A673 (cell line): ENCODE results near the gene UBL5. TPM values are rescaled to one million over a fixed set of nuclear protein-coding genes. Genes with fewer than 3 reads are reported as not detected.

ENCODE experiments used
- BruUV-seq: library from RNA; stranded (reverse); fragments of 400-500 nt; replicated peaks from 2 replicates; lab custom pipeline; 2021; lab: Mats Ljungman, UMichigan
- CTCF ChIA-PET: fragments of 300-600 bp; sonication (Branson Sonifier 250); formaldehyde crosslinking; loops from one replicate; lab custom pipeline; 2022; ENCODE audit warnings: antibody characterized with exemption; lab: Charles Lee
- POLR2A ChIA-PET: fragments of 300-600 bp; sonication (Branson Sonifier 250); formaldehyde crosslinking; loops from one replicate; lab custom pipeline; 2022; ENCODE audit warnings: antibody characterized with exemption; ENCODE audit not compliant: low non-redundant PET; lab: Charles Lee
- DNase-seq: peaks from one replicate; pipeline ENCODE4 v3.0.0-alpha.2; 2015; ENCODE audit warnings: low spot score
- H3K27ac ChIP-seq: fragments of 200-600 bp; sonication (generic); 2 replicates; pipeline ENCODE4 v1.5.1; 2016; ENCODE audit warnings: mixed run types, low read depth, mild to moderate bottlenecking, mixed read lengths, antibody characterized with exemption, low read length; ENCODE audit not compliant: poor library complexity, severe bottlenecking
- H3K27me3 ChIP-seq: fragments of 200-600 bp; sonication (generic); replicated peaks from 2 replicates; pipeline ENCODE4 v1.6.1; 2017; ENCODE audit warnings: mixed run types, low read depth, mild to moderate bottlenecking, mixed read lengths, antibody characterized with exemption, low read length; ENCODE audit not compliant: insufficient read depth, poor library complexity
- H3K36me3 ChIP-seq: fragments of 200-600 bp; sonication (generic); 2 replicates; pipeline ENCODE4 v1.6.1; 2016; ENCODE audit warnings: mixed run types, mild to moderate bottlenecking, mixed read lengths, antibody characterized with exemption, low read length; ENCODE audit not compliant: insufficient read depth, poor library complexity, severe bottlenecking
- H3K4me1 ChIP-seq: fragments of 200-600 bp; sonication (generic); 2 replicates; pipeline ENCODE4 v1.6.1; 2017; ENCODE audit warnings: mixed run types, mild to moderate bottlenecking, mixed read lengths, antibody characterized with exemption, low read length; ENCODE audit not compliant: insufficient read depth, poor library complexity, severe bottlenecking
- H3K4me3 ChIP-seq: fragments of 200-600 bp; sonication (generic); 2 replicates; pipeline ENCODE4 v1.5.1; 2016; ENCODE audit warnings: low read depth, mixed run types, mild to moderate bottlenecking, mixed read lengths, low read length; ENCODE audit not compliant: poor library complexity, severe bottlenecking
- H3K9me3 ChIP-seq: fragments of 200-600 bp; sonication (generic); 2 replicates; pipeline ENCODE4 v1.6.1; 2016; ENCODE audit warnings: mixed run types, low read depth, mild to moderate bottlenecking, mixed read lengths, antibody characterized with exemption, low read length; ENCODE audit not compliant: poor library complexity, severe bottlenecking
- CTCF ChIP-seq: fragments of 300-800, 200-600 bp; sonication (generic); conservative IDR thresholded peaks from 2 replicates; pipeline ENCODE4 v1.5.1; 2017; ENCODE audit warnings: low read depth, mild to moderate bottlenecking, antibody characterized with exemption, low read length, moderate library complexity, mixed read lengths
- EZH2 ChIP-seq: fragments of 200-600 bp; sonication (generic); IDR thresholded peaks from 2 replicates; pipeline ENCODE4 v1.6.1; 2017; ENCODE audit warnings: borderline replicate concordance, low read depth, mild to moderate bottlenecking, mixed read lengths, antibody characterized with exemption, low read length; ENCODE audit not compliant: poor library complexity, severe bottlenecking
- intact Hi-C: fragments of 100-400 bp; cut with micrococcal nuclease; formaldehyde crosslinking; loops from one replicate; pipeline ENCODE4 v1.10.0; 2022; ENCODE audit not compliant: unreplicated experiment
- total RNA-seq: library from RNA; stranded (reverse); gene quantifications from 2 replicates; pipeline ENCODE4 v1.2.3, GENCODE V29; 2021

The UBL5 gene
- total RNA-seq, 1 experiment from 2014 or later: 383 TPM

GRCh38 chr19:9862938-9863337 lies 35.2 kb downstream of the UBL5 start:
- Histone ChIP-seq H3K27ac (no peak overlapping the region), H3K4me1 (peaks cover 22% of the 10 kb centered on the region), H3K36me3 (no peaks in the 10 kb centered on the region), H3K4me3 (no peak overlapping the region), H3K9me3 (no peaks in the 10 kb centered on the region), H3K27me3 (no peaks in the 10 kb centered on the region)
- no peak for DNase-seq
- BruUV-seq: no TSS peak
- ChIA-PET POLR2A (interaction anchor here (0.6 to 0.7 kb wide), 2 partner anchors 218 to 569 kb away, joined by 3 to 4 read pairs; no protein-coding TSS in a partner anchor), CTCF (no interaction called here)
- no peak for TF ChIP-seq CTCF
- TF ChIP-seq EZH2: no peak
- intact Hi-C loops: no loop called here

- intact Hi-C loops: no loop called here
- CTCF ChIA-PET: no interaction called here
- no TSS peak for BruUV-seq
- no peaks in the 10 kb centered on the region for H3K27me3 ChIP-seq
- no peaks in the 10 kb centered on the region for H3K36me3 ChIP-seq
- POLR2A ChIA-PET: interaction anchor here (0.6 kb wide), 1 partner anchor 217 kb away, joined by 4 read pairs; no protein-coding TSS in a partner anchor
- no peaks in the 10 kb centered on the region for H3K9me3 ChIP-seq
- no peak overlapping the region for H3K27ac ChIP-seq
- H3K4me3 ChIP-seq: no peak overlapping the region
- DNase-seq: no peak
- peaks cover 22% of the 10 kb centered on the region for H3K4me1 ChIP-seq
- TF ChIP-seq CTCF (no peak), EZH2 (no peak)
These were observed 36.0 kb downstream of the UBL5 start for GRCh38 chr19:9863759-9864158.

GRCh38 chr19:9865732-9866501 lies 38.2 kb downstream of the UBL5 start:
- ChIA-PET CTCF (interaction anchor here (0.7 kb wide), 1 partner anchor 168 kb away, joined by 6 read pairs; no protein-coding TSS in a partner anchor), POLR2A (interaction anchor here (0.6 kb wide), 1 partner anchor 1922 kb away, joined by 3 read pairs; no protein-coding TSS in a partner anchor)
- no peaks in the 10 kb centered on the region for H3K9me3 ChIP-seq
- TF ChIP-seq CTCF: no peak
- no peak for TF ChIP-seq EZH2
- peak; percentile 83 for DNase-seq
- intact Hi-C loops: no loop called here
- H3K4me1 ChIP-seq: peaks cover 22% of the 10 kb centered on the region
- no peak overlapping the region for H3K27ac ChIP-seq
- no peak overlapping the region for H3K4me3 ChIP-seq
- no peaks in the 10 kb centered on the region for H3K27me3 ChIP-seq
- BruUV-seq: no TSS peak
- H3K36me3 ChIP-seq: no peaks in the 10 kb centered on the region
